ENCODE measurements around the gene ACADSB. TPM values are rescaled to one million over a fixed set of nuclear protein-coding genes. Genes with fewer than 3 reads are reported as not detected.

Gene ACADSB
- total RNA-seq, 1 donor from 2014 or later: 9.9 TPM

DNA sequence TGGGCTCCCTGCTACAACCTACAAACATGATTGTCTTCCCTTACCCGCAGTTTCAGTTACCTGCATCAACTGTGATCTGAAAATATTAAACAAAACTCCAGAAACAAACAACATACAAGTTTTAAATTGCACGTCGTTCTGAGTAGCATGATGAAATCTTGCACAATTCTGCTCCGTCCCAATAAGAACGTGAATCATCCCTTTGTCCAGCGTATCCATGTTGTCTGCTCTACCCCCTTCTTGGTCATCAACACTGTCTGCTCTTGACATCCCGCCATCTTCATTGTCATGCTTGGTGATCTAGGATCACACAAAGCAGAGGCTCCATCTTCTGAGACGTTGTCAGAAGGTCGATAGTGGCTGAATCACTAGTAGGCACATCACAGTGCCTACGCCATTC, 53.9 kb downstream of the ACADSB start:
- no peaks in the 10 kb centered on the region for H3K27me3 Mint-ChIP-seq (ENCODE audit: unreplicated experiment)
- H3K4me3 Mint-ChIP-seq (ENCODE audit: unreplicated experiment): no peak overlapping the region
- H3K27ac Mint-ChIP-seq (ENCODE audit: unreplicated experiment): no peak overlapping the region
- peaks cover 3% of the 10 kb centered on the region for H3K9me3 Mint-ChIP-seq (ENCODE audit: unreplicated experiment)
- TF ChIP-seq, protein P1, sequence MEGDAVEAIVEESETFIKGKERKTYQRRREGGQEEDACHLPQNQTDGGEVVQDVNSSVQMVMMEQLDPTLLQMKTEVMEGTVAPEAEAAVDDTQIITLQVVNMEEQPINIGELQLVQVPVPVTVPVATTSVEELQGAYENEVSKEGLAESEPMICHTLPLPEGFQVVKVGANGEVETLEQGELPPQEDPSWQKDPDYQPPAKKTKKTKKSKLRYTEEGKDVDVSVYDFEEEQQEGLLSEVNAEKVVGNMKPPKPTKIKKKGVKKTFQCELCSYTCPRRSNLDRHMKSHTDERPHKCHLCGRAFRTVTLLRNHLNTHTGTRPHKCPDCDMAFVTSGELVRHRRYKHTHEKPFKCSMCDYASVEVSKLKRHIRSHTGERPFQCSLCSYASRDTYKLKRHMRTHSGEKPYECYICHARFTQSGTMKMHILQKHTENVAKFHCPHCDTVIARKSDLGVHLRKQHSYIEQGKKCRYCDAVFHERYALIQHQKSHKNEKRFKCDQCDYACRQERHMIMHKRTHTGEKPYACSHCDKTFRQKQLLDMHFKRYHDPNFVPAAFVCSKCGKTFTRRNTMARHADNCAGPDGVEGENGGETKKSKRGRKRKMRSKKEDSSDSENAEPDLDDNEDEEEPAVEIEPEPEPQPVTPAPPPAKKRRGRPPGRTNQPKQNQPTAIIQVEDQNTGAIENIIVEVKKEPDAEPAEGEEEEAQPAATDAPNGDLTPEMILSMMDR (IDR thresholded peaks at IDR 0.05; ENCODE audit: partially characterized antibody, unreplicated experiment): no peak
- no peaks in the 10 kb centered on the region for H3K4me1 Mint-ChIP-seq (ENCODE audit: low read depth, unreplicated experiment)
- peaks cover 8% of the 10 kb centered on the region for H3K36me3 Mint-ChIP-seq (ENCODE audit: unreplicated experiment)
- DNase-seq: no peak

GRCh38 chr10:123068087-123068853, 59.5 kb downstream of the ACADSB start:
- H3K4me3 Mint-ChIP-seq (ENCODE audit: unreplicated experiment): no peak overlapping the region
- TF ChIP-seq, protein P1 (IDR thresholded peaks at IDR 0.05; ENCODE audit: partially characterized antibody, unreplicated experiment): no peak
- no peaks in the 10 kb centered on the region for H3K4me1 Mint-ChIP-seq (ENCODE audit: low read depth, unreplicated experiment)
- peaks cover 2% of the 10 kb centered on the region for H3K27me3 Mint-ChIP-seq (ENCODE audit: unreplicated experiment)
- no peaks in the 10 kb centered on the region for H3K9me3 Mint-ChIP-seq (ENCODE audit: unreplicated experiment)
- no peak for DNase-seq
- no peak overlapping the region for H3K27ac Mint-ChIP-seq (ENCODE audit: unreplicated experiment)
- peaks cover 8% of the 10 kb centered on the region for H3K36me3 Mint-ChIP-seq (ENCODE audit: unreplicated experiment)

DNA sequence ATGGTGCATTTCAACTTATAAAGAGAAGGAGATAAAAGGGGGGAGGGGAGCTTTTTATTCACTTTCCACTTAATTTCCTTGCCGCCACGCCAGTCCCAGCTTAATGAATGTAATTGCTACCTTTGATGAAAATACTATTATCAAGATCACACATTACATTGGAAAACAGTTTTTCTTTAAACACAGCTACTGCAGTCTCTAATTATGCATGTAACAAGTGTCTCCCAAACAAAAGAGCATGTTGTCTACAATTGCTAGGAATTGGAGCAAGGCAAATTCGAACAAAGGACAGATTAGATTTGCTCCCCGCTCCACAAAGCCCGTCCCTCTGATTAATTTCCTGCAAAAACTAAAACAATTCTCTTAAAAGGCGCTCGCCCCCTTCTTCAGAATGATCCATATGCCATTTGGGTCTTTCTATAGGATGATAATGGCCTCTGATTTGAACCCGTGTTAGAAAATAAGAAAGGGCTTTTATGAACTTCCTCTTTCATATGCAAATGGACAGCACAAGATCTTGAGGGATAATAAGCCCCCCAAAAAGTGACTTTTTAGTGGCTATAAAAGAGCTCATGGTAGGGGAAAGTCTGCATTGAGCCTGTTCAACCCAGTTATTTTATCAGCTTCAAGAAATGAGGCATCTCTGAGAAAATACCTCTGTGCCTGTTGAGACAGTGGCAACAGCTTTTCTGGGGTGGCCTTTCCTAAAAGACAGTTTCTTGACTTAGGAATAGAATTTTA, 60.6 kb downstream of the ACADSB start:
- H3K9me3 Mint-ChIP-seq (ENCODE audit: unreplicated experiment): no peaks in the 10 kb centered on the region
- peaks cover 2% of the 10 kb centered on the region for H3K27me3 Mint-ChIP-seq (ENCODE audit: unreplicated experiment)
- H3K36me3 Mint-ChIP-seq (ENCODE audit: unreplicated experiment): peaks cover 8% of the 10 kb centered on the region
- H3K4me3 Mint-ChIP-seq (ENCODE audit: unreplicated experiment): no peak overlapping the region
- no peak overlapping the region for H3K27ac Mint-ChIP-seq (ENCODE audit: unreplicated experiment)
- TF ChIP-seq, protein P1 (IDR thresholded peaks at IDR 0.05; ENCODE audit: partially characterized antibody, unreplicated experiment): no peak
- DNase-seq: no peak
- no peaks in the 10 kb centered on the region for H3K4me1 Mint-ChIP-seq (ENCODE audit: low read depth, unreplicated experiment)

DNA sequence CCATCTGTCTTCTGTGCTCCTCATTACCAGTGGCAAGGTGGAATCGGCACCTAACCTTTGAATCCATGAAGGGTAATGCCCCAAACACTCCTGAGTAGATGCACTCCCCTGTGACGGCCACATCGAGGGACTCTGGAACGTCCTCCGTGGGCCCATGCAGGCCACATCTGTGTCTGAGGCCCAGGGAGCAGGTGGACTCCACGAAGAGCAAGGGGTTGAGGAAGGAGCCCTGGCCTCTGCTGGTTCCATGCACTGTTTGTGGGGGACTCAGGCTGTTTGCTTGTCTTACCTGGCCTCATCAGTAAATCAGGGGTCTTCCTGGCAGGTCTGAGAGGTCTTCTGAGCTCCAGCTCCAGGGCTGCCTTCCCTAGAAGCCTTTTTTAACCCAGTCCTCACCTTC, 64.4 kb downstream of the ACADSB start:
- Mint-ChIP-seq H3K4me1 (ENCODE audit: low read depth, unreplicated experiment) (no peaks in the 10 kb centered on the region), H3K27ac (ENCODE audit: unreplicated experiment) (no peak overlapping the region), H3K27me3 (ENCODE audit: unreplicated experiment) (peaks cover 2% of the 10 kb centered on the region), H3K36me3 (ENCODE audit: unreplicated experiment) (no peaks in the 10 kb centered on the region), H3K9me3 (ENCODE audit: unreplicated experiment) (peaks cover 2% of the 10 kb centered on the region), H3K4me3 (ENCODE audit: unreplicated experiment) (no peak overlapping the region)
- TF ChIP-seq, protein P1 (IDR thresholded peaks at IDR 0.05; ENCODE audit: partially characterized antibody, unreplicated experiment): no peak
- no peak for DNase-seq

GRCh38 chr10:123074215-123074614, 65.4 kb downstream of the ACADSB start:
- Mint-ChIP-seq H3K4me1 (ENCODE audit: low read depth, unreplicated experiment) (no peaks in the 10 kb centered on the region), H3K9me3 (ENCODE audit: unreplicated experiment) (peaks cover 2% of the 10 kb centered on the region), H3K27me3 (ENCODE audit: unreplicated experiment) (peaks cover 2% of the 10 kb centered on the region), H3K4me3 (ENCODE audit: unreplicated experiment) (no peak overlapping the region), H3K27ac (ENCODE audit: unreplicated experiment) (no peak overlapping the region), H3K36me3 (ENCODE audit: unreplicated experiment) (no peaks in the 10 kb centered on the region)
- TF ChIP-seq, protein P1 (IDR thresholded peaks at IDR 0.05; ENCODE audit: partially characterized antibody, unreplicated experiment): no peak
- DNase-seq: no peak
